HFF-Myc (cell line): Measurements from ENCODE around the gene RPS8.
"Not testable (repeated sequence)": the region's sequence is repeated elsewhere in the genome, so short reads cannot be mapped to it uniquely, and the experiment has no call there.

Experiments used
- DNase-seq: peaks from one replicate; pipeline ENCODE4 v3.0.0-alpha.2; 2011; ENCODE audit warnings: low read depth; ENCODE audit errors: extremely low read depth
- H3K4me3 ChIP-seq: replicated peaks from 2 replicates; pipeline ENCODE4 v1.5.1; 2011; ENCODE audit warnings: low read depth, mild to moderate bottlenecking, control low read depth, low read length
- TF ChIP-seq, protein P1 (sequence below): IDR thresholded peaks from 2 replicates; pipeline ENCODE4 v1.5.1; 2012; ENCODE audit warnings: mild to moderate bottlenecking, low read depth, low read length, control low read depth; ENCODE audit errors: missing control alignments

Gene RPS8

DNA sequence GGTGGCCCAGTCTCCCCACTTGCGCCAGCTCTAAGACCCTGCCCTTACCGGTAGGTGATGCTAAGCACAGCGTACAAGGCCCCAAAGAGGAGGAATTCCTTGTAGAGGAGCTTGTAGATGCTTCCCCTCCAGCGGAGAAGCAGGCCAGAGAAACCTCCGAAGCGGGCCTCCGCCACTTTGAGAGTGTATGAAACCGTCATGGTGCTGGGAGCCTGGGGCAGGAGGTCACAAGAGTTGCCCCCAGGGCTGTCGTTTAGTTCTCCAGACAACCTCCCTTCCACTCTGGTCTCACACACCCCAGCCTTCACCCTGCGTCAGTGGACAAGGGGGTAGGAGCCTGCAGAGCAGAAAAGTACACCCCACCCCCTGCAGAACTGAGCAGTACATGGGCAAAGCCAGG, 12.2 kb downstream of the RPS8 start:
- H3K4me3 ChIP-seq: no peak overlapping the region
- no peak for DNase-seq
- TF ChIP-seq, protein P1, sequence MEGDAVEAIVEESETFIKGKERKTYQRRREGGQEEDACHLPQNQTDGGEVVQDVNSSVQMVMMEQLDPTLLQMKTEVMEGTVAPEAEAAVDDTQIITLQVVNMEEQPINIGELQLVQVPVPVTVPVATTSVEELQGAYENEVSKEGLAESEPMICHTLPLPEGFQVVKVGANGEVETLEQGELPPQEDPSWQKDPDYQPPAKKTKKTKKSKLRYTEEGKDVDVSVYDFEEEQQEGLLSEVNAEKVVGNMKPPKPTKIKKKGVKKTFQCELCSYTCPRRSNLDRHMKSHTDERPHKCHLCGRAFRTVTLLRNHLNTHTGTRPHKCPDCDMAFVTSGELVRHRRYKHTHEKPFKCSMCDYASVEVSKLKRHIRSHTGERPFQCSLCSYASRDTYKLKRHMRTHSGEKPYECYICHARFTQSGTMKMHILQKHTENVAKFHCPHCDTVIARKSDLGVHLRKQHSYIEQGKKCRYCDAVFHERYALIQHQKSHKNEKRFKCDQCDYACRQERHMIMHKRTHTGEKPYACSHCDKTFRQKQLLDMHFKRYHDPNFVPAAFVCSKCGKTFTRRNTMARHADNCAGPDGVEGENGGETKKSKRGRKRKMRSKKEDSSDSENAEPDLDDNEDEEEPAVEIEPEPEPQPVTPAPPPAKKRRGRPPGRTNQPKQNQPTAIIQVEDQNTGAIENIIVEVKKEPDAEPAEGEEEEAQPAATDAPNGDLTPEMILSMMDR: no peak

DNA sequence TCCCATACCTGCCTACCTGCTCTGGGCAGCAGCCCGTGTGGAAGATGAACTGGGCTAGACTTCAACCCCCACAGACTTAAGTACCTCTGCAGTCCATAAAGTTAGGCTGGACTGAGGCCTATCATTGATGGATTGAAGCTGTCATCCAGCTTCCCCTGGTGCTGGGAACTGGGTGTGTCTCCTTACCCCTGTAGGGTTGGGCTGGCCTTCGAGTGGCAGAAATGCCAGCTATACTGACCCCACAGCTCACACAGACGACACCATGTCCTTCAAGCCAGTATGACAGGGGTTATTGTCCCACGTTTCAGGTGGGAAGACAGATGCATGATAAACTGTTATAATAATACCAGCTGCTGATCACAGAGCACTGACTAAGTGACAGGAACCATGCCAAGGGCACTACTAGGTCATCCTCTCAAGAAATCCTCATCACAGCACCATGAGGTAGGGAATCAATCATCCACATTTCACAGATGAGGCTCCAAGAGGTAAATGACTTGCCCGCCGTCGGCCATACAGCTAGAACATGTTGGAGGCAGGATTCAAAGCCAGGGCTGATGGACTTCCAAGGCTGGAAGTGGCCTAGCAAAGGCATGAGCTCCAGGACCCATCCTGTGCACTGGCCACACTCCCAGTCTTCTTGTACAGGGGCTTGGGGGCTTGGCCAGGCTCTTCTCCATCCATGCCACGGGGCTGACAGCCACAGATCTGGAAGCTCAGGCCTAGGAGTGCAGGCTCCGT, 12.9 kb downstream of the RPS8 start, which contains the start of gene BEST4:
Gene BEST4, minus strand, starts transcription at position 51 of the 741 bp plus-strand sequence. CDS start 465 bp downstream, outside the sequence.
- DNase-seq: no peak
- no peak within 1 kb of the TSS for H3K4me3 ChIP-seq
- TF ChIP-seq, protein P1: no peak

DNA sequence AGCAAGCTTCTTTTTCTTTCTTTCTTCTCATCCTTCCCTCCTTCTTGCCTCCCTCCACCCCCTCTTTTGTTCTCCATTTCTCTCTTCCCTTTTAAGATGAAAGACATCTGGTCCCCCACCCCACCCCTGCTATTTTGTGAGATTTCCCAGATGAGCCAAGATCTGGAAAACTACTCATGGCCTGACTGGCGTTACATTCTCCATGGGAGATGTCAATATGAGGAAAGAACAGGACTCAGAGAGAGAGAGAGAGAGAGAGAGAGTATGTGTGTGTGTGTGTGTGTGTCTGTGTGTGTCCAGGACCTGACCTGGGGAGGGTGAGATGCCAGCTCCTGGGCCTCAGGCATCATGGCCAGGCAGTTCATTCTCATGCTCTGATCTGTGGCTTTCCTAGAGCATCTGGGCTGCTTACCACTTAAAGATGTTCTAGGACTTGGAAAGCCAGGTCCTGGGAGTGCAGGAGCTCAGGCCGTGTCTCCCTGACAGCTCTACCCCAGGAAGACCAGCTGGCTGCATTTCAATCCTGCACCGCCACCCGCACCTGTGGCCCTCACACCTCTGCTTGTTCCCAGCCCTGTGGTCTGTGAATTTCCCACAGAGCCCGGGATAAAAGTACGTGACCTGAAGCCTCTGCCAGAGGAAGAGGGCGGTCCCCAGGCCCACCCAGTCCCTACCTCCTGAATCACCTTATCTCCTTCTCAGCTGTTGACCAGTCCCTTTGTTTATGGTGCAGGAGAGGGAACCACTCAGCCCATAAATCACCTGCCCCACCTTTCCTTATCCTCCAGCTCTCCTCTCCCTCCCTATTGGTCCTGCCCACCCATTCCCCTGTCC, 15.8 kb downstream of the RPS8 start:
- DNase-seq: no peak
- TF ChIP-seq, protein P1: no peak
- H3K4me3 ChIP-seq: no peak overlapping the region

- no peak for DNase-seq
- TF ChIP-seq, protein P1: no peak
- no peak overlapping the region for H3K4me3 ChIP-seq
Observed at GRCh38 chr1:44792736-44793502, 17.6 kb downstream of the RPS8 start.

DNA sequence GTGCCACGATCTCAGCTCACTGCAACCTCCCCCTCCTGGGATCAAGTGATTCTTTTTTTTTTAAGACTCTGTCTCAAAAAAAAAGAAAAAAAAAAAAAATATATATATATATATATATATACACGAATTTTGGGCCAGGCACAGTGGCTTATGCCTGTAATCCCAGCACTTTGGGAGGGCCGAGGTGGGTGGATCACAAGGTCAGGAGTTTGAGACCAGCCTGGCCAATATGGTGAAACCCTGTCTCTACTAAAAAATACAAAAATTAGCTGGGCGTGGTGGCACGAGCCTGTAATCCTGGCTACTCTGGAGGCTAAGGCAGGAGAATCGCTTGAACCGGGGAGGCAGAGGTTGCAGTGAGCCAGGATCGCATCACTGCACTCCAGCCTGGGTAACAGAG, 22.5 kb downstream of the RPS8 start:
- not testable (repeated sequence) for DNase-seq, H3K4me3 ChIP-seq

DNA sequence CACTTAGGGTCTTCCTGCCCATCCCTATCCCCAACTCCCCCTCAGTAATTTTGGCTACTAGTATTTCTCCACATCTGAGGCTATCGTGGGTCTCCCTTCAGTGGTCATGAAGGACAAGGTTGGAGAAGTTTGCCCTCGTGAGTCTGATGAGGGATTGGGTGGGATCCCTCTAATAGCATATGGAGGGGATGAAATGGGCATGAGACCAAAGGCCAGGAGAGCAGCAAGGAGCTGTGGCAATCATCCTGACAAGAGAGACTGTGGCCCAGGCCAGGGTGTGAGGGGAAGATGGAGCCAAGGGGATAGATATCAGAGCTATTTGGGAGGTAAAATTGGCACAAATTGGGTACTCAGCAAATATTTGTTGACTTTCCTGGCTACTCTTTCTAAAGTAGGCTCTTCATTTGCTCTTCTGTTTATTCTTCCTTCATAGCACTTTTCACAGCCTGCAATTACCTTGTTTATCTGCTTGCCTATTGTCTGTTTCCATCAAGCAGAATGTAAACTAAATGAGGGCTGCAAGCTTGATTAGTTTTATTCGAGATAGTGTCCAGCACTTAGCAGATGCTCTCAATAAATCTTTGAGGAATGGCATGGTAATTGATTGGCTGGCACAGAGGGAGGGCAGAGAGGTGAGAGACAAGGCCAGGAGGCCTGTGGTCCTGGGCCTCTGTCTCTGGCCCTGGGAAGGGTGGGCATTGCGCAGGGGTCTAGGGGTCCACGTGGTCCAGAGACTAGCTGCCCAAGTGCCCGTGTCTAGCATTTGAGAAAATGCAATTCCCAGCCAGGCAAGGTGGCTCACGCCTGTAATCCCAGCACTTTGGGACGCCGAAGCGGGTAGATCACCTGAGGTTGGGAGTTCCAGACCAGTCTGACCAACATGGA, 23.4 kb downstream of the RPS8 start:
- TF ChIP-seq, protein P1: no peak
- no peak for DNase-seq
- H3K4me3 ChIP-seq: no peak overlapping the region
